Neuron (in vitro differentiated cells): ENCODE data around the gene MYOG.

Source experiments
- H2AFZ ChIP-seq: one replicate; pipeline ENCODE4 v1.6.1; 2013; ENCODE audit warnings: low read depth, mild to moderate bottlenecking, inconsistent platforms, low read length, moderate library complexity
- H3K27me3 ChIP-seq: one replicate; pipeline ENCODE4 v1.6.1; 2013; ENCODE audit warnings: low read length; ENCODE audit not compliant: insufficient read depth
- H3K36me3 ChIP-seq: one replicate; pipeline ENCODE4 v1.6.1; 2013; ENCODE audit warnings: low read length; ENCODE audit not compliant: insufficient read depth
- H3K4me1 ChIP-seq: one replicate; pipeline ENCODE4 v1.6.1; 2013; ENCODE audit warnings: low read length; ENCODE audit not compliant: insufficient read depth
- H3K4me3 ChIP-seq: 2 replicates; pipeline ENCODE4 v1.5.1; 2013; ENCODE audit warnings: mild to moderate bottlenecking, low read length, moderate library complexity
- H3K9me3 ChIP-seq: one replicate; pipeline ENCODE4 v1.6.1; 2013; ENCODE audit warnings: low read length

The MYOG gene

GRCh38 chr1:203080456-203080855, 5.4 kb downstream of the MYOG start:
- peaks cover 3% of the 10 kb centered on the region for H3K9me3 ChIP-seq
- H3K4me1 ChIP-seq, result no peaks in the 10 kb centered on the region
- no peaks in the 10 kb centered on the region for H3K36me3 ChIP-seq
- no peak overlapping the region for H2AFZ ChIP-seq
- no peak overlapping the region for H3K4me3 ChIP-seq
- peaks cover 49% of the 10 kb centered on the region for H3K27me3 ChIP-seq

DNA sequence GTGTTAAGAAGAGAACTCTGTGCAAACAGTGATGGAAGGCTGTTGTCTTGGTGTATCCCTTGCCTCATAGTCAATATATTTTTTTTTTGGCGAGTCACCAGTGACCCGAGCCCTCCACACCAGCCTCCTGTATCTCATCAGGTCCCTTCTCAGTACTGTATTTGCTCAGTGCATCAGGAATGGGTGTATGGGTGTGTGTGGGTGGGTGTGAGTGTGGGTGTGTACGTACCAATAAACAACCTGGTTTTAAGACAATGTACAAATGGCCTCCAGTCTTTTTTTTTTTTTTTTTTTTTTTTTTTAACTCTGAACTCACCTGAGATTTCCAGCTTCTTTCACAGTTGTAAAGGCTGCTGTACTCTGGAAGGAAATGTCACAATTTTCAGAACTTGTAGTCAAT, 7.3 kb downstream of the MYOG start:
- peaks cover 3% of the 10 kb centered on the region for H3K9me3 ChIP-seq
- H3K4me3 ChIP-seq, result no peak overlapping the region
- H3K27me3 ChIP-seq, result peaks cover 56% of the 10 kb centered on the region
- no peaks in the 10 kb centered on the region for H3K36me3 ChIP-seq
- no peak overlapping the region for H2AFZ ChIP-seq
- H3K4me1 ChIP-seq, result no peaks in the 10 kb centered on the region

GRCh38 chr1:203077956-203078355, 7.9 kb downstream of the MYOG start:
- Histone ChIP-seq H3K4me3 (no peak overlapping the region), H3K9me3 (peaks cover 3% of the 10 kb centered on the region), H2AFZ (no peak overlapping the region), H3K36me3 (no peaks in the 10 kb centered on the region), H3K27me3 (peaks cover 56% of the 10 kb centered on the region), H3K4me1 (no peaks in the 10 kb centered on the region)

DNA sequence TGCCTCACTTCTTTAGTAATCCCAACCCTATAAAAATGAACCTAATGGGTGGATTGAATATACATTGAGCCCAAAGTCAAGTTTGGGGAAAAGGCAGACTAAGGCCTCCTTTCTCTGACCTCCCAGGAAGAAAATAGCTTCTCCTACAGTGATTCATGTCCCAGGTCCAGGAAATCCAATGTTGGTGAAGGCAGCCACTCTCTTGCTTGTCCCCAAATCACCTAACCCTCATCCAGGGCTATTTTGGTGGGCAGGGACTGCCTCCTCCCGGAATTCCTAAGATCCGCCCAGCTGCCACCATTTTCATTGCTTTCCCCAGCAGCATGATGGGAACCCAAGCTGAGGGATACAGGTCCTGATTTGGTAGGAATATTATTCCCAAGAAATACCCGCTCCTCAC, 8.4 kb downstream of the MYOG start:
- H2AFZ ChIP-seq, result no peak overlapping the region
- H3K9me3 ChIP-seq, result peaks cover 3% of the 10 kb centered on the region
- H3K36me3 ChIP-seq, result no peaks in the 10 kb centered on the region
- H3K27me3 ChIP-seq, result peaks cover 56% of the 10 kb centered on the region
- no peaks in the 10 kb centered on the region for H3K4me1 ChIP-seq
- H3K4me3 ChIP-seq, result no peak overlapping the region

DNA sequence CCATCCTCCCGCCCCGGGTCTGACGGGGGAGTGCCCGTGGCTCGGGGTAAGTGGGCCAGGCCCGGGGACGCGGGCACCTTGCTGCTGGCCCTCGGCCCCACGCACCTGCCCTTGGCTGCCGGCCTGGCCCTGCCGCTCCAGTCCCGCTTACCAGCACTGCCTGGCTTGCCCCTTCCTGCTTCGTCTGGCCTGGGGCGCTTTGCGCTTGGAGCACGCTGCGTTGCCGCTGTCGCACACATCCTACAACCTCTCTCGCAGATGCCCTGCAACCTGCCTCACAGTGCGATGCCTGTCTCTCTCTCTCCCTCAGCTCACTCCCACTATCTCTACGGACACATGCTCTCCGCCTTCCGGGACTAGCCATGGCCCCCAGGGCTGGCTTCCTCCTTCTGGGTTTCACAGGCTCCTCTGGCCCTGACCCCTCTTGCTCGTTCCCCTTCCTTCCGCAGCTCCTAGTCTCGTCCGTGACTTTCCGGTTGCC, 9.7 kb downstream of the MYOG start:
- Histone ChIP-seq H3K27me3 (peaks cover 52% of the 10 kb centered on the region), H3K4me3 (no peak overlapping the region), H2AFZ (no peak overlapping the region), H3K4me1 (no peaks in the 10 kb centered on the region), H3K9me3 (peaks cover 3% of the 10 kb centered on the region), H3K36me3 (no peaks in the 10 kb centered on the region)

GRCh38 chr1:203075236-203076030, 10.4 kb downstream of the MYOG start:
- Histone ChIP-seq H2AFZ (no peak overlapping the region), H3K4me1 (no peaks in the 10 kb centered on the region), H3K9me3 (peaks cover 3% of the 10 kb centered on the region), H3K27me3 (peaks cover 49% of the 10 kb centered on the region), H3K4me3 (no peak overlapping the region), H3K36me3 (no peaks in the 10 kb centered on the region)

DNA sequence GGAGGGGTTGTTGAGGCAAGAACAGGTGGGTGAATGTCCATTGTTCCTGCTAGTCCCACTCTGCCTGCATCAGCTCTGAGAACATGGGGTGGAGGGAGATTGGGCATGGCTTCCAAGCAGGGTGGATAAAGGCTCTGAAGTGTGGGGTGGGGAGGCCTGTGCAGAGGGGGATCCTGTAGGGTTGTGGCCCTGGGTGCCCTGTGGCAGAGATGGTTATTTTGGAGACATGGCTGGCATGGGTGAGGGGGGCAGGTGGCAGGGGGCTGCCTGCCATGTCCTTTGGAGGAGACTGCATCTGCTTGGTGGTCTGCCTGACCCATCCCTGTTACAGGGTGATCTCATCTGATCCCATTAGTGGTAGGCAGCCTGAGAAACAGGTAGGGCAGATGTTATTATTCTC, 11.2 kb downstream of the MYOG start:
- Histone ChIP-seq H3K4me1 (peaks cover 4% of the 10 kb centered on the region), H3K36me3 (no peaks in the 10 kb centered on the region), H3K27me3 (peaks cover 41% of the 10 kb centered on the region), H3K4me3 (no peak overlapping the region), H2AFZ (no peak overlapping the region), H3K9me3 (peaks cover 3% of the 10 kb centered on the region)

- Histone ChIP-seq H3K4me3 (no peak overlapping the region), H3K9me3 (peaks cover 3% of the 10 kb centered on the region), H2AFZ (no peak overlapping the region), H3K4me1 (peaks cover 9% of the 10 kb centered on the region), H3K27me3 (peaks cover 34% of the 10 kb centered on the region), H3K36me3 (no peaks in the 10 kb centered on the region)
These were observed 12.3 kb downstream of the MYOG start for GRCh38 chr1:203073469-203073868.

DNA sequence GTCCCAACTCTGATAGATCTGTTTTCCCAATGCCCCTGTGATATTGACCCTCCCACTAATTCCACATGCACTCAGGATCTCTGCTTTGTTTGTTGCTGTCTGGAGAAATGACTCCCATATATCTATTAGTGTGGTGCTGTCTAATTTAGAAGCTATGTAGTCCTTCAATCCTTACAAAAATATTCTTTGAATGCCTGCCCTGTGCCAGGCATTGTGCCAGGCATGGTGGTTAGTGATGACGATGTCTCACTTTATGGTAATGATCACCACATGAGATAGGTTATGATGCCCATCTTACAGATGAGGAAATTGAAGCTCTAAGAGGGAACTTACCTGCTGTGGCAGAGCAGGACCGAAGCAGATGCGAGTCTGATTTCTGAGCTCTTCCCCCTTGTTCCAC, 12.9 kb downstream of the MYOG start:
- Histone ChIP-seq H2AFZ (no peak overlapping the region), H3K4me1 (peaks cover 9% of the 10 kb centered on the region), H3K9me3 (peaks cover 3% of the 10 kb centered on the region), H3K4me3 (no peak overlapping the region), H3K27me3 (peaks cover 33% of the 10 kb centered on the region), H3K36me3 (no peaks in the 10 kb centered on the region)

DNA sequence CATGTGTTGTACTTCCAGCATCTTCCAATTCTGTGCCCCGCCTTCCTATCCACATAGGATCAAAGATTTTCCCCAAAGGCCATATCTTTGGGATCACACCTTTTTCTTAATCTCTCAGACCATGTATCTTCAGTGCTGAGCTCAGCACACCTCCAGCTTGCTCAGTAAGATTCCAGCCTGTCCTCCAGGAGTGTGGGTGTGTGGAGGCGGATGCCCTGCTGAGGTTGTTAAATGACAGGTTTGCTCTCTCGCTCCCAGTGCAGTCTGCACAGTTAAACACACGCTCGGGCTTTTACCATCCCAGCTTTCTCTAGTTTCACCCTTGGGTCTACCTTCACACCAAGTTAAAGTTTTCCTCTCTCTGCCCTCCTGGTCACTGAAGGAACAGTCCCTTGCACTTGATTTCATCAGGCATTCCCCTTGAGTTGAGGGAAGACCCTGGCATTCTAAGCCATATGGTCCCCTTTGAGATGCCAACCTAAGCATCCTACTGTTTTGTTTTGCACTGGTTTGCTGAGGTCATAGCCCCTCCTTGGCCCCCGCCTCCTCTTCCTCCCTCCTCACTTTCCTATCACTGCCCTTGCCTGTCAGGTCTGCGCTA, 13.7 kb downstream of the MYOG start:
- Histone ChIP-seq H3K9me3 (peaks cover 3% of the 10 kb centered on the region), H3K27me3 (peaks cover 30% of the 10 kb centered on the region), H3K36me3 (no peaks in the 10 kb centered on the region), H2AFZ (no peak overlapping the region), H3K4me1 (peaks cover 9% of the 10 kb centered on the region), H3K4me3 (no peak overlapping the region)

GRCh38 chr1:203069030-203069747, 16.6 kb downstream of the MYOG start:
- Histone ChIP-seq H3K4me1 (peaks cover 9% of the 10 kb centered on the region), H3K4me3 (no peak overlapping the region), H3K36me3 (no peaks in the 10 kb centered on the region), H2AFZ (no peak overlapping the region), H3K9me3 (no peaks in the 10 kb centered on the region), H3K27me3 (peaks cover 9% of the 10 kb centered on the region)

DNA sequence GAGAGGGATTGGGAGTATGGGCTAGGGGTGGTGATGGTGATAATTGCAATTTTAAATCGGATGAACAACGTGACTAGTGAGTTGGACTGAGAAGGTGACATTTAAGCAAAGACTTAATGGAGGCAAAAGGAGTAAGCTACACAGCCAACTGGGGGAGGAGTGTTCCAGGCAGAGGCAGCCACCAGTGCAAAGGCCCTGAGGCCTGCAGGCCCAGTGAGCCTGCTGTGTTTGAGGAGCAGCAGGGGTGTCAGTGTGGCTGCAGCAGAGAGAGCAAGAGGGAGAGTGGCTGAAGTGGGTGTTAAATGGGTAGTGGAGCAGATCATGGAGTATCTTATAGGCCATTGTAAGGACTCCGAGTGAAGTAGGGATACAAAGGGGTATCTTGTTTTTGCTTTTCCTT, 18.8 kb downstream of the MYOG start:
- Histone ChIP-seq H3K9me3 (no peaks in the 10 kb centered on the region), H2AFZ (no peak overlapping the region), H3K4me3 (no peak overlapping the region), H3K4me1 (peaks cover 9% of the 10 kb centered on the region), H3K27me3 (peaks cover 10% of the 10 kb centered on the region), H3K36me3 (no peaks in the 10 kb centered on the region)

GRCh38 chr1:203065986-203066385, 19.8 kb downstream of the MYOG start:
- H3K4me3 ChIP-seq, result no peak overlapping the region
- peaks cover 6% of the 10 kb centered on the region for H3K27me3 ChIP-seq
- peaks cover 9% of the 10 kb centered on the region for H3K4me1 ChIP-seq
- H3K9me3 ChIP-seq, result no peaks in the 10 kb centered on the region
- no peaks in the 10 kb centered on the region for H3K36me3 ChIP-seq
- no peak overlapping the region for H2AFZ ChIP-seq
